H1 (cell line): ENCODE data around the gene DNER. TPM values are rescaled to one million over a fixed set of nuclear protein-coding genes. Genes with fewer than 3 reads are reported as not detected.

Experiments used
- CTCF ChIA-PET: fragments of 300-600 bp; sonication (Branson Sonifier 250); formaldehyde crosslinking; loops from one replicate; lab custom pipeline; 2021; ENCODE audit not compliant: partially characterized antibody; lab: Charles Lee
- POLR2A ChIA-PET: fragments of 300-600 bp; sonication (Branson Sonifier 250); formaldehyde crosslinking; loops from one replicate; lab custom pipeline; 2021; ENCODE audit warnings: inconsistent platforms; ENCODE audit not compliant: partially characterized antibody; lab: Charles Lee
- DNase-seq, 2 experiments: peaks; one replicate each; pipeline versions ENCODE4 v3.0.0 to v3.0.0-alpha.2; 2010 to 2022; ENCODE audit warnings: low spot score in 2 of 2, low read depth in 1 of 2, mixed read lengths in 1 of 2
- FAIRE-seq: peaks from 2 replicates; lab custom pipeline; 2011; peaks lifted over from hg19 to GRCh38; lab: Jason Lieb, UNC
- H2AFZ ChIP-seq: 2 replicates; pipeline ENCODE4 v1.8.1; 2012; ENCODE audit warnings: low read length, inconsistent platforms
- H2AK5ac ChIP-seq: 2 replicates; pipeline ENCODE4 v1.6.1; 2013; ENCODE audit warnings: low read depth, low read length
- H2BK120ac ChIP-seq: replicated peaks from 2 replicates; pipeline ENCODE3; 2013; ENCODE audit warnings: low read depth, low read length, inconsistent platforms
- H2BK12ac ChIP-seq: 2 replicates; pipeline ENCODE4 v1.6.1; 2013; ENCODE audit warnings: low read depth, low read length
- H2BK15ac ChIP-seq: 2 replicates; pipeline ENCODE4 v1.6.1; 2013; ENCODE audit warnings: low read length
- H2BK20ac ChIP-seq: 2 replicates; pipeline ENCODE4 v1.6.1; 2013; ENCODE audit warnings: low read length
- H2BK5ac ChIP-seq: 2 replicates; pipeline ENCODE4 v1.6.1; 2013; ENCODE audit warnings: low read depth, low read length
- H3K14ac ChIP-seq: 2 replicates; pipeline ENCODE4 v1.6.1; 2013; ENCODE audit warnings: inconsistent platforms; ENCODE audit not compliant: insufficient read length
- H3K18ac ChIP-seq: 2 replicates; pipeline ENCODE4 v1.6.1; 2013; ENCODE audit warnings: low read length; ENCODE audit errors: extremely low read depth
- H3K23ac ChIP-seq: 2 replicates; pipeline ENCODE4 v1.6.1; 2013; ENCODE audit warnings: inconsistent platforms; ENCODE audit not compliant: insufficient read length
- H3K23me2 ChIP-seq: 2 replicates; pipeline ENCODE4 v1.6.1; 2013; ENCODE audit warnings: low read depth, low read length
- H3K27ac ChIP-seq: 2 replicates; pipeline ENCODE4 v1.6.1; 2011; ENCODE audit warnings: low read depth, low read length, inconsistent platforms
- H3K27me3 ChIP-seq, 4 experiments: replicated peaks in 1 of 4; 1 replicate in 1 of 4; 2 replicates in 3 of 4; pipeline versions ENCODE4 v1.6.1 to v1.8.1; 2011 to 2013; ENCODE audit warnings: low read length in 3 of 4, mild to moderate bottlenecking in 3 of 4, inconsistent platforms in 2 of 4, mixed read lengths in 2 of 4, moderate library complexity in 1 of 4; ENCODE audit not compliant: control insufficient read depth in 3 of 4, insufficient read depth in 3 of 4; ENCODE audit errors: extremely low read depth in 1 of 4
- H3K36me3 ChIP-seq, 4 experiments: 2 replicates each; pipeline versions ENCODE4 v1.6.1 to v1.8.1; 2011 to 2013; ENCODE audit warnings: mild to moderate bottlenecking in 4 of 4, low read length in 3 of 4, moderate library complexity in 2 of 4, control low read depth in 1 of 4, inconsistent platforms in 1 of 4; ENCODE audit not compliant: insufficient read depth in 4 of 4, control insufficient read depth in 2 of 4
- H3K4ac ChIP-seq: replicated peaks from 2 replicates; pipeline ENCODE3; 2013; ENCODE audit warnings: low read length, low read depth, mixed read lengths, inconsistent platforms; ENCODE audit not compliant: insufficient read length
- H3K4me1 ChIP-seq, 4 experiments: replicated peaks in 1 of 4; 1 replicate in 1 of 4; 2 replicates in 3 of 4; pipeline versions ENCODE4 v1.6.1 to v1.8.1; 2011 to 2013; ENCODE audit warnings: low read length in 3 of 4, inconsistent platforms in 2 of 4, mixed read lengths in 1 of 4; ENCODE audit not compliant: insufficient read depth in 4 of 4, control insufficient read depth in 3 of 4
- H3K4me2 ChIP-seq, 2 experiments: 2 replicates each; pipeline versions ENCODE4 v1.6.1 to v1.8.1; 2011 to 2013; ENCODE audit warnings: low read depth in 2 of 2, low read length in 2 of 2, control low read depth in 1 of 2, inconsistent platforms in 1 of 2, mild to moderate bottlenecking in 1 of 2; ENCODE audit not compliant: insufficient read depth in 1 of 2
- H3K4me3 ChIP-seq, 4 experiments: fragments of 200-600, 300-600 bp in 1 of 4; sonication (generic), shearing (Covaris generic), sonication (Bioruptor Twin) in 1 of 4; 2 replicates each; pipeline versions ENCODE4 v1.5.1 to v1.8.1; 2011 to 2016; ENCODE audit warnings: low read length in 4 of 4, low read depth in 3 of 4, control low read depth in 2 of 4, inconsistent platforms in 2 of 4, mild to moderate bottlenecking in 2 of 4, mixed read lengths in 1 of 4, moderate library complexity in 1 of 4; ENCODE audit not compliant: insufficient read depth in 2 of 4; ENCODE audit errors: extremely low read depth in 1 of 4
- H3K56ac ChIP-seq: replicated peaks from 2 replicates; pipeline ENCODE3; 2013; ENCODE audit warnings: low read depth, mild to moderate bottlenecking, mixed read lengths, low read length, inconsistent platforms; ENCODE audit not compliant: insufficient read length
- H3K79me1 ChIP-seq: 2 replicates; pipeline ENCODE4 v1.6.1; 2013; ENCODE audit warnings: low read depth, low read length, control low read depth
- H3K79me2 ChIP-seq, 2 experiments: 2 replicates each; pipeline versions ENCODE4 v1.6.1 to v1.8.1; 2012 to 2013; ENCODE audit warnings: low read length in 2 of 2, mild to moderate bottlenecking in 2 of 2, inconsistent platforms in 1 of 2; ENCODE audit not compliant: insufficient read depth in 2 of 2, control insufficient read depth in 1 of 2
- H3K9ac ChIP-seq, 4 experiments: replicated peaks in 1 of 4; 1 replicate in 1 of 4; 2 replicates in 3 of 4; pipeline versions ENCODE4 v1.6.1 to v1.8.1; 2011 to 2013; ENCODE audit warnings: low read depth in 3 of 4, low read length in 3 of 4, control low read depth in 2 of 4, mild to moderate bottlenecking in 2 of 4, moderate library complexity in 2 of 4, inconsistent platforms in 1 of 4; ENCODE audit errors: extremely low read depth in 1 of 4
- H3K9me3 ChIP-seq, 2 experiments: 2 replicates each; pipeline versions ENCODE4 v1.6.1 to v1.8.1; 2012 to 2013; ENCODE audit warnings: mild to moderate bottlenecking in 2 of 2, moderate library complexity in 2 of 2, control low read depth in 1 of 2, inconsistent platforms in 1 of 2, low read depth in 1 of 2, low read length in 1 of 2, mixed read lengths in 1 of 2; ENCODE audit not compliant: insufficient read depth in 2 of 2
- H4K20me1 ChIP-seq, 2 experiments: replicated peaks in 1 of 2; 2 replicates each; pipeline versions ENCODE3 to v1.8.1; 2011 to 2013; ENCODE audit warnings: inconsistent platforms in 2 of 2, low read length in 2 of 2, mild to moderate bottlenecking in 1 of 2; ENCODE audit not compliant: insufficient read depth in 2 of 2, control insufficient read depth in 1 of 2
- H4K5ac ChIP-seq: 2 replicates; pipeline ENCODE4 v1.6.1; 2013; ENCODE audit warnings: low read length, low read depth, mixed read lengths, inconsistent platforms; ENCODE audit not compliant: insufficient read length
- H4K8ac ChIP-seq: 2 replicates; pipeline ENCODE4 v1.8.0; 2013; ENCODE audit warnings: mild to moderate bottlenecking, moderate library complexity, low read length, inconsistent platforms; ENCODE audit not compliant: insufficient read depth; ENCODE audit errors: extremely low read depth
- H4K91ac ChIP-seq: replicated peaks from 2 replicates; pipeline ENCODE3; 2013; ENCODE audit warnings: low read length, mixed read lengths, inconsistent platforms; ENCODE audit not compliant: insufficient read length
- HDAC2 ChIP-seq, 2 experiments: fragments of 300-600 bp in 1 of 2; sonication (generic) in 1 of 2; IDR thresholded peaks; 2 replicates each; pipeline ENCODE4 v1.6.1; 2011 to 2012; ENCODE audit warnings: low read depth in 2 of 2, low read length in 2 of 2, mild to moderate bottlenecking in 2 of 2, moderate library complexity in 2 of 2, borderline replicate concordance in 1 of 2, inconsistent platforms in 1 of 2
- YY1 ChIP-seq: IDR thresholded peaks from 2 replicates; pipeline ENCODE4 v1.6.1; 2011; ENCODE audit warnings: low read depth, mild to moderate bottlenecking, low read length
- whole genome bisulfite sequencing, 2 experiments: shearing (Covaris generic) in 1 of 2; methylation state at CpG; one replicate each; pipeline versions ENCODE4 v1.1.6 to v1.1.7; 2013 to 2015; ENCODE audit warnings: low lambda C conversion rate in 2 of 2, mixed read lengths in 2 of 2, inconsistent platforms in 1 of 2, low coverage in 1 of 2, missing lambda C conversion rate in 1 of 2; ENCODE audit not compliant: insufficient replicate concordance in 2 of 2, insufficient coverage in 1 of 2, insufficient read length in 1 of 2; ENCODE audit errors: extremely low coverage in 1 of 2, missing lambda C conversion rate in 1 of 2; 5-methylcytosine and 5-hydroxymethylcytosine counted together
- polyA plus RNA-seq, 7 experiments: library from polyadenylated mRNA; depleted of rRNA in 3 of 7; stranded (reverse) in 5 of 7; unstranded in 2 of 7; fragments of >200 nt in 5 of 7; fragments of 200-250 nt in 2 of 7; gene quantifications; 1 replicate in 5 of 7; 2 replicates in 1 of 7; 4 replicates in 1 of 7; pipeline versions ENCODE4 v1.2.1 to v1.2.3, GENCODE V29; 2011 to 2013; ENCODE audit warnings: missing spikeins in 2 of 7, mixed read lengths in 2 of 7
- total RNA-seq: library from RNA; stranded (reverse); fragmentation: NEBNext Ultra II Directional; extraction: Animal tissue kit (Norgen Biotek cat#: 25700); gene quantifications from 2 replicates; pipeline ENCODE4 v1.2.1, GENCODE V29; 2021

Gene DNER
- total and polyA plus RNA-seq, 2 of the 8 experiments (the other 6 are each of a cell fraction or from before 2014, with no cell fraction given), result 6.8 to 16.3 TPM

DNA sequence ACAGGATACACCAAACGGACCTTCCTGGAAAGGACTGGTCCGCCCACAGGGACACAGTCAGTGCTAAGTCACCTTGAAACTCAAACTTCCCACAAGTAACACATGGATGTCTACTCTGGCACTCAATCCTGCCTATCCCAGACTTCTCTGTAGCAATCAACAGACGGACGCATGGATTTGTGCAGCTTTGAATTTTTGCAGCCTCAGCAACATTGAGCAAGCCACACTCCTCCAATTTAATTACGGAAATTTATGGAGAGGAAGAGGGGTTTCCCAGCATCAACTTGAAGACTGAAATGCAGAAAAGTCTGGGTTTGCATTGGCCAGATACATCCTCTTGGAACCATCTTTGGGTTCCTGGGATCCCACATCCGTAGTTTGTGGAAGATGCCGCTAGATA, 26.2 kb downstream of the DNER start:
- H3K79me2 ChIP-seq, result no peaks in the 10 kb centered on the region
- no peak overlapping the region for H2BK20ac ChIP-seq
- H3K4me1 ChIP-seq, result no peaks in the 10 kb centered on the region; a peak in 2 of 7 replicates
- no peaks in the 10 kb centered on the region for H3K36me3 ChIP-seq
- ChIA-PET POLR2A (no interaction called here), CTCF (interaction anchor here (0.9 kb wide), 1 partner anchor 94 kb away, joined by 3 read pairs; no protein-coding TSS in a partner anchor)
- H4K91ac ChIP-seq, result no peak overlapping the region
- 90% methylated on average over 7 of the region's 7 CpGs; no CpG with 5 or more reads in 1 of the 2 experiments for WGBS, 2 experiments
- H3K23me2 ChIP-seq, result peaks cover 4% of the 10 kb centered on the region; the same call in 1 of the 2 replicates
- no peak overlapping the region for H2BK120ac ChIP-seq
- H4K20me1 ChIP-seq, result no peaks in the 10 kb centered on the region
- no peak overlapping the region for H3K14ac ChIP-seq
- H2BK12ac ChIP-seq, result no peak overlapping the region
- no peak overlapping the region for H3K4me3 ChIP-seq
- H3K4ac ChIP-seq, result no peak overlapping the region
- no peak overlapping the region for H2AK5ac ChIP-seq
- no peak overlapping the region for H4K8ac ChIP-seq
- no peak overlapping the region for H3K23ac ChIP-seq
- H3K18ac ChIP-seq, result no peak overlapping the region
- H2AFZ ChIP-seq, result no peak overlapping the region
- no peak overlapping the region for H2BK15ac ChIP-seq
- DNase-seq (no peak), FAIRE-seq (no peak)
- no peak overlapping the region for H2BK5ac ChIP-seq
- no peak overlapping the region for H3K56ac ChIP-seq
- H3K27ac ChIP-seq, result no peak overlapping the region
- H3K4me2 ChIP-seq, result no peak overlapping the region
- no peaks in the 10 kb centered on the region for H3K9me3 ChIP-seq
- no peak overlapping the region for H3K9ac ChIP-seq
- no peaks in the 10 kb centered on the region for H3K79me1 ChIP-seq
- H4K5ac ChIP-seq, result no peak overlapping the region
- no peaks in the 10 kb centered on the region for H3K27me3 ChIP-seq
- TF ChIP-seq HDAC2 (IDR thresholded peaks at IDR 0.05; ENCODE audit: borderline replicate concordance in 1 of 2, low read depth in 2 of 2, low read length in 2 of 2), result no peak
- TF ChIP-seq YY1, result no peak
